ENCODE results near the gene RGS13. TPM values are rescaled to one million over a fixed set of nuclear protein-coding genes. Genes with fewer than 3 reads are reported as not detected.

Gene RGS13
- under 1 TPM in 2 of 4 donors, not detected in 2; 0.37 to 0.51 TPM for total RNA-seq

DNA sequence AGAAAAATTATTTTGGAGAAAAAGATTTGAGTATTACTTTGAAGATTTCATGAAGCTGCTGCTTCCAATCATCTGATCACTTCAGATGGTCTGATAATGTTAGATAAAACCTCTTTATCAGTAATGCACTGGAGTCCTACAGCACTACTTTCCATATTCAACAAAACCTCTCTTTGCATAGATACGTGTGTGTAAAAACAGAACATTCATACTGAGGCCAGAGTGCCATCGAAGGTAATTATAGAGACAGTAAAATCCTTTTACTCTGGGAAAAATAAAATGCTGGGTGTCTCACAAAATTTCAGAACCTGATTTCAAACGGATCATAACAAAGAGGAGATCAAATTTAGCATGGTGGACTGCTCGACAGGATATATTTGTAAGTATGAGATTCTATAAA, at the start of gene RGS13:
TSS of gene RGS13 (plus strand) at position 209 of the 400 bp plus-strand sequence. CDS start 8,188 bp downstream, outside the sequence.
- Histone ChIP-seq H3K27ac (no peak within 1 kb of the TSS), H3K9me3 (no peaks in the 10 kb centered on the region), H3K4me1 (peaks cover 0 to 7% of the 10 kb centered on the region in 2 donors), H3K27me3 (no peaks in the 10 kb centered on the region), H3K4me3 (no peak within 1 kb of the TSS), H3K36me3 (no peaks in the 10 kb centered on the region)
- intact Hi-C loops (cut with DNase I; ENCODE audit: low total_unique reads), result no loop called here
- DNase-seq, result no peak
- no peak for TF ChIP-seq POLR2A (IDR thresholded peaks at IDR 0.05)
- TF ChIP-seq CTCF (IDR thresholded peaks at IDR 0.05), result no peak

DNA sequence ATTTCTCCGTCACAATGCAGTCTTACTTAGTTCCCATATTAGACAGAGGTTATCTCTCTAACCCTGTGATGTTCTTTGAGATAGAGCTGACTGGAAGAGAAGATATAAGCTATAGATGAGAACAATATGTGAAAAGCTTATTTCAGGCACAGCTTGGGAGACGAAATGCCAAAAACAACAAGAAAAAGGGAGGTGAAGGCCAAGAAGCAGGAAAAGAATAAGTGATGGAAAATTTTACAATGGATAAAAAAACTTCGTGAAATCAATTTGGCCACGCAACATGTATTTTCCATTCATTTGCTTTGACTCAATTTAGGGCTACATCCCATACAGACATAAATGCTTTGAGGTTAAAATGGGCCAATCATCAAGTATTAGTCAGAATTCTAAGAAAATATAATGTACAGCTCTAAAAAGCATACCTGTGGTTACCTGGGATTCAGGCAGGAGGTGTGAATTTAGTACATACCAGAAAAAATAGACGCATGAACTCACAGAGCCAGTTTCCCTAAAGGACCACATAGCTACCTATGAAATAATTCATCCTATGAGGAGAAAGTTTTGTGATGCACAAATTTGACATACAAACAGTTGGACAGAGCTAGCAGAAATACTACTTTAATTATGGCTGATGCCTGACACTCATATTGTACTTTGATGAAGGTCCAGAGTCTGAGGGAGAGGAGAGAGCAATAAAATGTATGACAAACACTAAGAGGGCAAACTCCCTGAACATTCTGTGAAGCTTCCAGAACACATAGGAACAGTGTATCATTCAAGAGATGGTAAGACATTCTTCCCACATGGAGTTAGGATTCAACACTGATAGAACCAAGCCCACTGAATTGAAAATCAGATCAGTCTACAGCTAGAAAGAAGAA, 48.3 kb upstream of the RGS13 start:
- no peak for DNase-seq
- TF ChIP-seq POLR2A (IDR thresholded peaks at IDR 0.05), result no peak
- no peak for TF ChIP-seq CTCF (IDR thresholded peaks at IDR 0.05)
- intact Hi-C loops (cut with DNase I; ENCODE audit: low total_unique reads), result no loop called here

DNA sequence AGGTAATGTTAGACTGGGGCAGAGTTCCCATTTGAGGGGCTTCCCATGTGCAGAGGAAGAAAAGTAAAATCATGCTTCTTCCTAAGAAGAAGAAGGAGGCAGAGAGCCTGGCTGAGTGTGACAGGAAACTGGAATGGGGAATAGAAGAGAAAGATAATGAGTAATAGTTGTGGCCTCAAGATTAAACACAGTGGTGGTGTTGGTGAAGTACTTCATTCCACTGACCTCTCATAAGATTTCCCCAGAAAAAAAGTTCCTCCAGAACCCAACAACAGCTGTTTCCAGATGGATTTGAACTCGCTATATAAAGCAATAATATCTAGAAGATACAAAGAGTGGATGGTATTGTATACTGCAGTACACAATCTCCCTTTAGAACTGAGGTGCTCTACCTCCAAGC, 47.4 kb upstream of the RGS13 start:
- no peak for DNase-seq
- Histone ChIP-seq H3K27me3 (no peaks in the 10 kb centered on the region), H3K9me3 (no peaks in the 10 kb centered on the region), H3K4me3 (no peak overlapping the region), H3K36me3 (no peaks in the 10 kb centered on the region), H3K4me1 (peaks cover 0 to 5% of the 10 kb centered on the region in 2 donors), H3K27ac (peak overlapping the region in 1 of 2 donors; percentile 14)
- TF ChIP-seq CTCF (IDR thresholded peaks at IDR 0.05) (no peak), POLR2A (IDR thresholded peaks at IDR 0.05) (no peak)
- intact Hi-C loops (cut with DNase I; ENCODE audit: low total_unique reads), result no loop called here

More for the DNA sequence above, 48.3 kb upstream of the RGS13 start:
- H3K27me3 ChIP-seq, result no peaks in the 10 kb centered on the region
- no peaks in the 10 kb centered on the region for H3K36me3 ChIP-seq
- no peak overlapping the region for H3K4me3 ChIP-seq
- no peaks in the 10 kb centered on the region for H3K4me1 ChIP-seq
- H3K9me3 ChIP-seq, result no peaks in the 10 kb centered on the region
- peak overlapping the region in 1 of 2 donors; percentile 57 for H3K27ac ChIP-seq

- H3K36me3 ChIP-seq, result no peaks in the 10 kb centered on the region
- intact Hi-C loops (cut with DNase I; ENCODE audit: low total_unique reads), result no loop called here
- DNase-seq, result no peak
- H3K4me3 ChIP-seq, result no peak overlapping the region
- peak overlapping the region; percentile 54 to 55 for H3K27ac ChIP-seq
- no peaks in the 10 kb centered on the region for H3K27me3 ChIP-seq
- H3K4me1 ChIP-seq, result peaks cover 0 to 10% of the 10 kb centered on the region in 2 donors
- no peaks in the 10 kb centered on the region for H3K9me3 ChIP-seq
- TF ChIP-seq POLR2A (IDR thresholded peaks at IDR 0.05) (no peak), CTCF (IDR thresholded peaks at IDR 0.05) (no peak)
These were observed 46.1 kb upstream of the RGS13 start for GRCh38 chr1:192589813-192590212.

- no peaks in the 10 kb centered on the region for H3K36me3 ChIP-seq
- no peak for TF ChIP-seq POLR2A (IDR thresholded peaks at IDR 0.05)
- TF ChIP-seq CTCF (IDR thresholded peaks at IDR 0.05), result no peak
- H3K4me1 ChIP-seq, result peaks cover 0 to 10% of the 10 kb centered on the region in 2 donors
- no peaks in the 10 kb centered on the region for H3K9me3 ChIP-seq
- intact Hi-C loops (cut with DNase I; ENCODE audit: low total_unique reads), result no loop called here
- DNase-seq, result no peak
- peak overlapping the region; percentile 73 to 94 for H3K27ac ChIP-seq
- no peaks in the 10 kb centered on the region for H3K27me3 ChIP-seq
- no peak overlapping the region for H3K4me3 ChIP-seq
These were observed 43.4 kb upstream of the RGS13 start for GRCh38 chr1:192592517-192592916.
